ENCODE data around the gene YIPF5.

YIPF5 gene

GRCh38 chr5:144170276-144171024 is at the start of gene YIPF5, which contains the start of gene KCTD16:
YIPF5 (minus strand) TSS chr5:144170659; CDS start chr5:144169955, 704 bp downstream.
KCTD16 (plus strand) TSS chr5:144170873.
- H3K9ac ChIP-seq (ENCODE audit: low read length in 2 of 2) = peak within 1 kb of the TSS; percentile 80 to 89
- peaks cover 0 to 7% of the 10 kb centered on the region in 2 donors for H3K36me3 ChIP-seq (ENCODE audit: control insufficient read depth in 2 of 2, insufficient read depth in 2 of 2, low read length in 2 of 2)
- H3K27ac ChIP-seq (ENCODE audit: low read length) = peak within 1 kb of the TSS; percentile 6
- H3K27me3 ChIP-seq (ENCODE audit: control insufficient read depth in 1 of 2, insufficient read depth in 2 of 2, low read length in 2 of 2) = no peaks in the 10 kb centered on the region
- no peaks in the 10 kb centered on the region for H3K9me3 ChIP-seq (ENCODE audit: control insufficient read depth in 2 of 2, low read length in 2 of 2)
- H3K4me3 ChIP-seq (ENCODE audit: low read length in 2 of 2) = peak within 1 kb of the TSS; percentile 88 to 98
- no peaks in the 10 kb centered on the region for H3K4me1 ChIP-seq (ENCODE audit: control insufficient read depth, insufficient read depth, low read length)

- no peaks in the 10 kb centered on the region for H3K9me3 ChIP-seq (ENCODE audit: control insufficient read depth in 2 of 2, low read length in 2 of 2)
- no peaks in the 10 kb centered on the region for H3K4me1 ChIP-seq (ENCODE audit: control insufficient read depth, insufficient read depth, low read length)
- H3K27me3 ChIP-seq (ENCODE audit: control insufficient read depth in 1 of 2, insufficient read depth in 2 of 2, low read length in 2 of 2) = no peaks in the 10 kb centered on the region
- no peaks in the 10 kb centered on the region for H3K36me3 ChIP-seq (ENCODE audit: control insufficient read depth in 2 of 2, insufficient read depth in 2 of 2, low read length in 2 of 2)
- H3K4me3 ChIP-seq (ENCODE audit: low read length in 2 of 2) = no peak overlapping the region
- no peak overlapping the region for H3K9ac ChIP-seq (ENCODE audit: low read length in 2 of 2)
- no peak overlapping the region for H3K27ac ChIP-seq (ENCODE audit: low read length)
These were observed 49.4 kb upstream of the YIPF5 start for GRCh38 chr5:144219869-144220268.

- Histone ChIP-seq H3K36me3 (ENCODE audit: control insufficient read depth in 2 of 2, insufficient read depth in 2 of 2, low read length in 2 of 2) (no peaks in the 10 kb centered on the region), H3K27me3 (ENCODE audit: control insufficient read depth in 1 of 2, insufficient read depth in 2 of 2, low read length in 2 of 2) (peaks cover 4 to 28% of the 10 kb centered on the region in 2 donors), H3K4me3 (ENCODE audit: low read length in 2 of 2) (no peak overlapping the region), H3K4me1 (ENCODE audit: control insufficient read depth, insufficient read depth, low read length) (no peaks in the 10 kb centered on the region), H3K27ac (ENCODE audit: low read length) (no peak overlapping the region), H3K9ac (ENCODE audit: low read length in 2 of 2) (no peak overlapping the region), H3K9me3 (ENCODE audit: control insufficient read depth in 2 of 2, low read length in 2 of 2) (no peaks in the 10 kb centered on the region)
These were observed 40.2 kb upstream of the YIPF5 start for GRCh38 chr5:144210655-144211054.

GRCh38 chr5:144209361-144209760 is 38.9 kb upstream of the YIPF5 start:
- no peak overlapping the region for H3K9ac ChIP-seq (ENCODE audit: low read length in 2 of 2)
- H3K27ac ChIP-seq (ENCODE audit: low read length) = no peak overlapping the region
- no peaks in the 10 kb centered on the region for H3K36me3 ChIP-seq (ENCODE audit: control insufficient read depth in 2 of 2, insufficient read depth in 2 of 2, low read length in 2 of 2)
- peaks cover 5 to 38% of the 10 kb centered on the region in 2 donors for H3K27me3 ChIP-seq (ENCODE audit: control insufficient read depth in 1 of 2, insufficient read depth in 2 of 2, low read length in 2 of 2)
- no peak overlapping the region for H3K4me3 ChIP-seq (ENCODE audit: low read length in 2 of 2)
- no peaks in the 10 kb centered on the region for H3K9me3 ChIP-seq (ENCODE audit: control insufficient read depth in 2 of 2, low read length in 2 of 2)
- peaks cover 4% of the 10 kb centered on the region for H3K4me1 ChIP-seq (ENCODE audit: control insufficient read depth, insufficient read depth, low read length)

- Histone ChIP-seq H3K9ac (ENCODE audit: low read length in 2 of 2) (no peak overlapping the region), H3K27me3 (ENCODE audit: control insufficient read depth in 1 of 2, insufficient read depth in 2 of 2, low read length in 2 of 2) (peaks cover 5 to 38% of the 10 kb centered on the region in 2 donors), H3K4me3 (ENCODE audit: low read length in 2 of 2) (no peak overlapping the region), H3K4me1 (ENCODE audit: control insufficient read depth, insufficient read depth, low read length) (peaks cover 4% of the 10 kb centered on the region), H3K36me3 (ENCODE audit: control insufficient read depth in 2 of 2, insufficient read depth in 2 of 2, low read length in 2 of 2) (no peaks in the 10 kb centered on the region), H3K9me3 (ENCODE audit: control insufficient read depth in 2 of 2, low read length in 2 of 2) (no peaks in the 10 kb centered on the region), H3K27ac (ENCODE audit: low read length) (no peak overlapping the region)
These were observed 37.5 kb upstream of the YIPF5 start for GRCh38 chr5:144207875-144208444.

- Histone ChIP-seq H3K27ac (ENCODE audit: low read length) (no peak overlapping the region), H3K9ac (ENCODE audit: low read length in 2 of 2) (no peak overlapping the region), H3K4me3 (ENCODE audit: low read length in 2 of 2) (no peak overlapping the region), H3K27me3 (ENCODE audit: control insufficient read depth in 1 of 2, insufficient read depth in 2 of 2, low read length in 2 of 2) (peaks cover 5 to 38% of the 10 kb centered on the region in 2 donors), H3K4me1 (ENCODE audit: control insufficient read depth, insufficient read depth, low read length) (peaks cover 4% of the 10 kb centered on the region), H3K9me3 (ENCODE audit: control insufficient read depth in 2 of 2, low read length in 2 of 2) (no peaks in the 10 kb centered on the region), H3K36me3 (ENCODE audit: control insufficient read depth in 2 of 2, insufficient read depth in 2 of 2, low read length in 2 of 2) (no peaks in the 10 kb centered on the region)
These were observed 35.7 kb upstream of the YIPF5 start for GRCh38 chr5:144206141-144206540.

GRCh38 chr5:144205141-144205551 is 34.7 kb upstream of the YIPF5 start:
- no peak overlapping the region for H3K27ac ChIP-seq (ENCODE audit: low read length)
- H3K27me3 ChIP-seq (ENCODE audit: control insufficient read depth in 1 of 2, insufficient read depth in 2 of 2, low read length in 2 of 2) = peaks cover 7 to 35% of the 10 kb centered on the region in 2 donors
- H3K4me3 ChIP-seq (ENCODE audit: low read length in 2 of 2) = peak overlapping the region; percentile 28 to 61
- H3K4me1 ChIP-seq (ENCODE audit: control insufficient read depth, insufficient read depth, low read length) = peaks cover 4% of the 10 kb centered on the region
- H3K36me3 ChIP-seq (ENCODE audit: control insufficient read depth in 2 of 2, insufficient read depth in 2 of 2, low read length in 2 of 2) = no peaks in the 10 kb centered on the region
- H3K9ac ChIP-seq (ENCODE audit: low read length in 2 of 2) = no peak overlapping the region
- no peaks in the 10 kb centered on the region for H3K9me3 ChIP-seq (ENCODE audit: control insufficient read depth in 2 of 2, low read length in 2 of 2)

GRCh38 chr5:144203750-144204596 is 33.5 kb upstream of the YIPF5 start:
- no peak overlapping the region for H3K4me3 ChIP-seq (ENCODE audit: low read length in 2 of 2)
- no peak overlapping the region for H3K27ac ChIP-seq (ENCODE audit: low read length)
- no peak overlapping the region for H3K9ac ChIP-seq (ENCODE audit: low read length in 2 of 2)
- peaks cover 4% of the 10 kb centered on the region for H3K4me1 ChIP-seq (ENCODE audit: control insufficient read depth, insufficient read depth, low read length)
- H3K9me3 ChIP-seq (ENCODE audit: control insufficient read depth in 2 of 2, low read length in 2 of 2) = no peaks in the 10 kb centered on the region
- peaks cover 7 to 30% of the 10 kb centered on the region in 2 donors for H3K27me3 ChIP-seq (ENCODE audit: control insufficient read depth in 1 of 2, insufficient read depth in 2 of 2, low read length in 2 of 2)
- no peaks in the 10 kb centered on the region for H3K36me3 ChIP-seq (ENCODE audit: control insufficient read depth in 2 of 2, insufficient read depth in 2 of 2, low read length in 2 of 2)

- Histone ChIP-seq H3K36me3 (ENCODE audit: control insufficient read depth in 2 of 2, insufficient read depth in 2 of 2, low read length in 2 of 2) (no peaks in the 10 kb centered on the region), H3K4me3 (ENCODE audit: low read length in 2 of 2) (no peak overlapping the region), H3K9me3 (ENCODE audit: control insufficient read depth in 2 of 2, low read length in 2 of 2) (no peaks in the 10 kb centered on the region), H3K27ac (ENCODE audit: low read length) (no peak overlapping the region), H3K9ac (ENCODE audit: low read length in 2 of 2) (no peak overlapping the region), H3K27me3 (ENCODE audit: control insufficient read depth in 1 of 2, insufficient read depth in 2 of 2, low read length in 2 of 2) (peaks cover 7 to 25% of the 10 kb centered on the region in 2 donors), H3K4me1 (ENCODE audit: control insufficient read depth, insufficient read depth, low read length) (peaks cover 4% of the 10 kb centered on the region)
These were observed 32.3 kb upstream of the YIPF5 start for GRCh38 chr5:144202726-144203125.

GRCh38 chr5:144202072-144202471 is 31.6 kb upstream of the YIPF5 start:
- H3K9ac ChIP-seq (ENCODE audit: low read length in 2 of 2) = no peak overlapping the region
- peaks cover 4% of the 10 kb centered on the region for H3K4me1 ChIP-seq (ENCODE audit: control insufficient read depth, insufficient read depth, low read length)
- H3K9me3 ChIP-seq (ENCODE audit: control insufficient read depth in 2 of 2, low read length in 2 of 2) = no peaks in the 10 kb centered on the region
- no peaks in the 10 kb centered on the region for H3K36me3 ChIP-seq (ENCODE audit: control insufficient read depth in 2 of 2, insufficient read depth in 2 of 2, low read length in 2 of 2)
- no peak overlapping the region for H3K4me3 ChIP-seq (ENCODE audit: low read length in 2 of 2)
- no peak overlapping the region for H3K27ac ChIP-seq (ENCODE audit: low read length)
- H3K27me3 ChIP-seq (ENCODE audit: control insufficient read depth in 1 of 2, insufficient read depth in 2 of 2, low read length in 2 of 2) = peaks cover 7 to 23% of the 10 kb centered on the region in 2 donors

Data from stomach smooth muscle (tissue), 2 donors.